ENCODE measurements around the gene CLDN14. TPM values are rescaled to one million over a fixed set of nuclear protein-coding genes. Genes with fewer than 3 reads are reported as not detected.

CLDN14 gene
- total and polyA plus RNA-seq, 10 donors, result 0.13 to 0.94 (median 0.35) TPM; not detected in 4

DNA sequence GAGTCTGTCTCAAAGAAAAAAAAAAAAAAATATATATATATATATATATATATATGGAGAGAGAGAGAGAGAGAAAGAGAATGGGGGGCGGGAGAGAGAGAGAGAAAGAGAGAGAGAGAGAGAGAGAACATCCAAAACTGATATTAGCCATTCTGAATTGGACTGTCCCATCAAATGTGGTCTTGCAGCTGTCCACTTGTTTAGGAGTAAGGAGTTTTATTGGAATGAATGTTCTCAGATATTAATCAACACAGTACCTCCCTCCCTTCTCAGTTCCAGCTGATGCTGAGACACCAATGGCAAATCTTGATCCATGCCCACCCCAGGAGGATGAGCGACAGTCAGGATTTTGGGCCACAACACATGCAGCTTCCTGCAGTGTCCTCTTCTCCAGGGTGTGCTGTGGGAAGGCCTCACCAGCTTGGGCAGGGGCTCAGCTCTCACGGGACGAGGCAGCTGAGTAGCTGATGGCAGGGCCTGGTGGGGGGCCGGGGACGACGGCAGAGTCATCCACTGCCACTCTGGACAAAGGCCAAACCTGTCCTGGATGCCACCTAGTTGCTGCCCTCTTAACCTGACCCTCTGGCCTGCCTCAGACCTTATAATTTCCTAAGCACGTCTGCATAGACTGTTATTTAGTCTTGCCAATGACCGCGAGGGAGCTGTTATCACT is 9.3 kb upstream of the CLDN14 start:
- TF ChIP-seq, protein P1, sequence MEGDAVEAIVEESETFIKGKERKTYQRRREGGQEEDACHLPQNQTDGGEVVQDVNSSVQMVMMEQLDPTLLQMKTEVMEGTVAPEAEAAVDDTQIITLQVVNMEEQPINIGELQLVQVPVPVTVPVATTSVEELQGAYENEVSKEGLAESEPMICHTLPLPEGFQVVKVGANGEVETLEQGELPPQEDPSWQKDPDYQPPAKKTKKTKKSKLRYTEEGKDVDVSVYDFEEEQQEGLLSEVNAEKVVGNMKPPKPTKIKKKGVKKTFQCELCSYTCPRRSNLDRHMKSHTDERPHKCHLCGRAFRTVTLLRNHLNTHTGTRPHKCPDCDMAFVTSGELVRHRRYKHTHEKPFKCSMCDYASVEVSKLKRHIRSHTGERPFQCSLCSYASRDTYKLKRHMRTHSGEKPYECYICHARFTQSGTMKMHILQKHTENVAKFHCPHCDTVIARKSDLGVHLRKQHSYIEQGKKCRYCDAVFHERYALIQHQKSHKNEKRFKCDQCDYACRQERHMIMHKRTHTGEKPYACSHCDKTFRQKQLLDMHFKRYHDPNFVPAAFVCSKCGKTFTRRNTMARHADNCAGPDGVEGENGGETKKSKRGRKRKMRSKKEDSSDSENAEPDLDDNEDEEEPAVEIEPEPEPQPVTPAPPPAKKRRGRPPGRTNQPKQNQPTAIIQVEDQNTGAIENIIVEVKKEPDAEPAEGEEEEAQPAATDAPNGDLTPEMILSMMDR (IDR thresholded peaks at IDR 0.05 in 8 of 11, conservative IDR thresholded peaks at IDR 0.05 in 3 of 11), result no peak
- no peaks in the 10 kb centered on the region for H3K4me1 ChIP-seq
- no peaks in the 10 kb centered on the region for H3K36me3 ChIP-seq
- H3K27ac ChIP-seq, result no peak overlapping the region
- 76 to 82% (median 78%) methylated on average over 10 of the region's 10 CpGs for WGBS, 5 donors
- intact Hi-C loops (cut with DNase I; ENCODE audit: low total_unique reads), result no loop called here
- H3K9me3 ChIP-seq, result no peaks in the 10 kb centered on the region
- H3K27me3 ChIP-seq (replicated peaks in 1 of 7), result peaks cover 0 to 4% (median 0%) of the 10 kb centered on the region in 7 donors
- H3K4me3 ChIP-seq, result no peak overlapping the region
- peak; percentile 38 for DNase-seq

DNA sequence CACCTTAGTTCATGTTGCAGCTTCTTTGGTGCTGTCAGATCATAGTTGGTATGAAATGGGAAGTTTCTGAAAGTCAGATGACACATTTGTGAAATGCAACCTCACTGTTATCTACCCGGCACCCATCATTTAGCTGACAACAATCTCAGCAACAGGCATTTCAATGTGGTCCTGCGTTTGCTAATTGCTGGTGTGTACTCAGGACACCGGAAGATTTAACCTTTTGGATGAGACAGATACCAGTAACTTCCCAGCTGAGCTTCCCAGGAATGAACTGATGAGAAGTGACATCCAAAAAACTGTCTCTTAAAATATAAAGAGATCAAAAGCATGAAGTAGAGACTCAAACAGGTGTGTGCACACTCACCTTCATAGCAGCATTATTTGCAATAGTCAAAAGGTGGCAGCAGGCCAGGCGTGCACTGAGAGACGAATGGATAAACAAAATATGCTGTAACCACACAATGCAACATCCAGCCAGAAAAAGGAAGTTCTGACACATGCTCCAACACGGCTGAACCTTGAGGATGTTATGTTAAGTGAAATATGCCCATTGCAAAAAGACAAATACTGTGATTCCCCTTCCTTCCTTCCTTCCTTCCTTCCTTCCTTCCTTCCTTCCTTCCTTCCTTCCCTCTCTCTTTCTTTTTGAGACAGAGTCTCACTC is 7.9 kb upstream of the CLDN14 start:
- H3K27me3 ChIP-seq (replicated peaks in 1 of 7), result peaks cover 0 to 4% (median 0%) of the 10 kb centered on the region in 7 donors
- TF ChIP-seq POLR2AphosphoS5 (IDR thresholded peaks at IDR 0.05), result no peak
- TF ChIP-seq, protein P1 (IDR thresholded peaks at IDR 0.05 in 8 of 11, conservative IDR thresholded peaks at IDR 0.05 in 3 of 11), result no peak
- no peak for TF ChIP-seq POLR2A (IDR thresholded peaks at IDR 0.05)
- no peak for DNase-seq
- 33 to 46% (median 45%) methylated on average over 6 of the region's 6 CpGs for WGBS, 5 donors
- H3K4me3 ChIP-seq, result no peak overlapping the region
- no peaks in the 10 kb centered on the region for H3K36me3 ChIP-seq
- intact Hi-C loops (cut with DNase I; ENCODE audit: low total_unique reads), result no loop called here
- H3K4me1 ChIP-seq, result no peaks in the 10 kb centered on the region
- H3K9me3 ChIP-seq, result no peaks in the 10 kb centered on the region
- H3K27ac ChIP-seq, result no peak overlapping the region

DNA sequence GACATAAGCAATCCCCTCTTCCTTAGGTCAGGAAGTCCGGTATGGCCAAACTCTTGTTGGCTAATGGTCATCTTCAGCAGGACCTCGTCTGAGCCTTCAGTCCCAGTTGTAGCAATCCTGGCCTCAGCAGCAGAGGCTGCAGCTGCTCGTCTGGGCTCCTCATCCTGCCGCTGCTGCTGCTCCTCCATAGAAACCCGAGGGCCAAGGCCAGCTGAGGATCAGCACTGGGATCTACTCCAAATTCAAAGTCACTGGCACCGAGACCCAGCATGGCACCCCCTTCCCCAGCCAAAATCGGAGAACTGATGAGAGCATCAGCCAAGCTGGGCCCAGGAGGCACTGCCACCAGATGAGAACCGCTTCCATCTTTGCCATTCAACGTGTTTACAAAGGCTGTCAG is 6.3 kb upstream of the CLDN14 start:
- Histone ChIP-seq H3K9me3 (no peaks in the 10 kb centered on the region), H3K4me3 (no peak overlapping the region), H3K4me1 (no peaks in the 10 kb centered on the region), H3K27ac (no peak overlapping the region), H3K27me3 (replicated peaks in 1 of 7) (no peaks in the 10 kb centered on the region), H3K36me3 (no peaks in the 10 kb centered on the region)
- 86 to 91% (median 91%) methylated on average over 5 to 9 of the region's 9 CpGs for WGBS, 5 donors
- peak; percentile 51 for DNase-seq
- TF ChIP-seq POLR2A (IDR thresholded peaks at IDR 0.05) (no peak), POLR2AphosphoS5 (IDR thresholded peaks at IDR 0.05) (no peak)
- TF ChIP-seq, protein P1 (IDR thresholded peaks at IDR 0.05 in 8 of 11, conservative IDR thresholded peaks at IDR 0.05 in 3 of 11), result no peak
- intact Hi-C loops (cut with DNase I; ENCODE audit: low total_unique reads), result no loop called here

DNA sequence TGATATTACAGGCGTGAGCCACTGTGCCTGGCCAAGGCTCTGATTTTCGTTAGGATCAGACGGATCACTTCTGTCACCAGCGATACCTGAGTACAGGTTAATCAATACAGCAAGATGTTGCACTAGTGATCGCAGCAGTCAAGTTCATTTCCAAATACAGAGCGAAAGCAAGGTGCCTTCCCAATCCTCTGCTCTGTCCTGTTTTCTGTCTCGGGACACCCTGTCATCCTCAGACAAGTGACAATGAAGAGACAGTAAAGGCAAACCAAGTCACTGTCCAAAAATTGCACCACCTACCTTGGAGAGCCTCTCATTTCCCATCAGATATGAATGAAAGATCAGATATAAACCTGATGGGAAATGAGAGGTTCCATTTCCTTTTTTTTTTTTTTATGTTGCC is 5.6 kb upstream of the CLDN14 start:
- Histone ChIP-seq H3K9me3 (no peaks in the 10 kb centered on the region), H3K4me1 (no peaks in the 10 kb centered on the region), H3K4me3 (no peak overlapping the region), H3K27ac (no peak overlapping the region), H3K27me3 (replicated peaks in 1 of 7) (no peaks in the 10 kb centered on the region), H3K36me3 (no peaks in the 10 kb centered on the region)
- WGBS, 5 donors, result 88 to 96% (median 94%) methylated on average over 7 of the region's 7 CpGs
- intact Hi-C loops (cut with DNase I; ENCODE audit: low total_unique reads), result no loop called here
- peak; percentile 27 for DNase-seq
- TF ChIP-seq, protein P1 (IDR thresholded peaks at IDR 0.05 in 8 of 11, conservative IDR thresholded peaks at IDR 0.05 in 3 of 11), result no peak
- TF ChIP-seq POLR2AphosphoS5 (IDR thresholded peaks at IDR 0.05), result no peak
- no peak for TF ChIP-seq POLR2A (IDR thresholded peaks at IDR 0.05)
